Stimulated activated CD4-positive, alpha-beta T cell treated with anti-CD3 and anti-CD28 coated beads, Interleukin-15, amount 100 ng/mL, for 48 hours (primary cell): ENCODE results near the gene IKZF5.

ENCODE experiments used
- DNase-seq, 2 donors: peaks; one replicate each; pipeline ENCODE4 v3.0.0-alpha.2; 2020; ENCODE audit warnings: low read depth in 2 of 2

The IKZF5 gene

GRCh38 chr10:122981066-122981464 lies 27.5 kb downstream of the IKZF5 start:
- DNase-seq = no peak

- DNase-seq = peak; percentile 83 to 84
Measured at GRCh38 chr10:122980209-122981065, 28.2 kb downstream of the IKZF5 start, which contains the start of gene PSTK. Gene PSTK (plus strand): TSS chr10:122980401. CDS start chr10:122980480, 79 bp downstream.

GRCh38 chr10:122974543-122975064 lies 34.0 kb downstream of the IKZF5 start:
- DNase-seq = no peak

GRCh38 chr10:122974023-122974422 lies 34.6 kb downstream of the IKZF5 start:
- DNase-seq = no peak

GRCh38 chr10:122968698-122969097 lies 39.9 kb downstream of the IKZF5 start:
- no peak for DNase-seq

GRCh38 chr10:122966879-122967278 lies 41.7 kb downstream of the IKZF5 start:
- DNase-seq = no peak

- no peak for DNase-seq
Measured at GRCh38 chr10:122962405-122962804, 46.2 kb downstream of the IKZF5 start.

GRCh38 chr10:122957474-122957873 lies 51.1 kb downstream of the IKZF5 start:
- DNase-seq = no peak

- DNase-seq = no peak
Measured at GRCh38 chr10:122955892-122956291, 52.7 kb downstream of the IKZF5 start.

- no peak for DNase-seq
Measured at GRCh38 chr10:122954731-122955050, 53.9 kb downstream of the IKZF5 start.

- DNase-seq = peak; percentile 95
Measured at GRCh38 chr10:122953902-122954730, 54.5 kb downstream of the IKZF5 start, which contains the start of gene C10orf88. Gene C10orf88 (minus strand): TSS chr10:122954227. CDS start chr10:122954178, 49 bp downstream.

- DNase-seq = no peak
Measured at GRCh38 chr10:122949296-122949695, 59.3 kb downstream of the IKZF5 start.
